NK-92 (cell line): ENCODE measurements around the gene CPNE7.

Experiments
- DNase-seq: peaks from one replicate; lab custom pipeline; 2025; ENCODE audit not compliant: unreplicated experiment; lab: John Stamatoyannopoulos, UW

Gene CPNE7

DNA sequence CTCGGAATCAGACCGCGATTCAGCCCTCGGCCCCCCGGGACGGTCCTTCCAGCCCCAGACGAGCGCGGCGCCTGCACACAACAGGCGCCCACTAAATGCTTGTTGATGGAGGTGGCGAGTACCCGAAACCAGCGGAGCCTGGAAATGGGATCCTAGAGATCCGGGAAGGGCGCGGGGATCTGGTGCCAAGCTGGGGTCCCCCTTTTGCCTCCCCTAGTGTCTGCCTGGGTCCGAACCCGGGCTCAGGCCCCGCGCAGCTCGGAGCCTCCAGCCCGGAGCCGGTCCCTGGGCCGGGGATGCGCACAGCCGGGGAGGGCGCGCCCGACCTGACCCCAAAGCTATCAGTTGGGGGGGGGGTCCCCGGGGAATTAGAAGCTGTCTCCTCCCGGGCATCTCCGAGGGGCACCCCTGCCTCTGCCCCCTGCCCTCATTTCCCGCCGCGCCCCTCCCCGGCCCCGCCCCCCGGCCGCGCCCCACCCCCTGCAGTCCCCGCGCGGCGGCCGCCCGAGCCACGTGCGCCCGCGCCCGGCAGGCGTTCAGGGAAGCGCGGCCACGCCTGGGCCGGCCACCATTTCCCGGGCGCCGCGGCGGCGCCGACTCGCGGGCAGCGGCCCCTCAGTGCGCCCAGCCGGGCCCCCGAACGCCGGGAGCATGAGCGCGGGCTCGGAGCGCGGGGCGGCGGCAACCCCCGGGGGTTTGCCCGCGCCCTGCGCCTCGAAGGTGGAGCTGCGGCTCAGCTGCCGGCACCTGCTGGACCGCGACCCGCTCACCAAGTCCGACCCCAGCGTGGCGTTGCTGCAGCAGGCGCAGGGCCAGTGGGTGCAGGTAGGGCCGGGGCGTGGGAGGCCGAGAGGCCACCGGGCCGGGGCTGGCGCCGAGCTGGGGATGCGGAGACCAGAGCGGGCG is at the start of gene CPNE7:
TSS of gene CPNE7 (plus strand) at position 512 of the 906 bp plus-strand sequence. CDS start at position 652, 140 bp downstream.
- DNase-seq = no peak

DNA sequence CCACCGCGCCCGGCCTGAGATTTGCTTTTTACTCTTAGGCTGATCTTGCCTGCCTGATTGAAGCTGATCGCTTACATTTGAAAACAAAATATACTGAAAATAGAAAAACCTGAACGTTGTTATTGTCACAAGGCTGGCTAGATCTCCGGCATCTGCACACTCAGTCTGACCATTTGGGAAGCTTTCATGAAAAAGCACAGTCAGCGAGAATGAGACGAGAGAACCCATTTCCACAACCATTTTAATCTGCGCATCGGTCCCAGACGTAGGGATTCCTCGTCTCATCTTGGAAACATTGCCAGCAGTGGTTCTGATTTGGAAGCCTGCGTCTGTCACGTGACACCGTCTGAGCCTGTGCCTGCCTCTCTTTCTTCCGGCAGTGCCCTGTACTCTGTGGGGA is 46.5 kb upstream of the CPNE7 start:
- DNase-seq = no peak

DNA sequence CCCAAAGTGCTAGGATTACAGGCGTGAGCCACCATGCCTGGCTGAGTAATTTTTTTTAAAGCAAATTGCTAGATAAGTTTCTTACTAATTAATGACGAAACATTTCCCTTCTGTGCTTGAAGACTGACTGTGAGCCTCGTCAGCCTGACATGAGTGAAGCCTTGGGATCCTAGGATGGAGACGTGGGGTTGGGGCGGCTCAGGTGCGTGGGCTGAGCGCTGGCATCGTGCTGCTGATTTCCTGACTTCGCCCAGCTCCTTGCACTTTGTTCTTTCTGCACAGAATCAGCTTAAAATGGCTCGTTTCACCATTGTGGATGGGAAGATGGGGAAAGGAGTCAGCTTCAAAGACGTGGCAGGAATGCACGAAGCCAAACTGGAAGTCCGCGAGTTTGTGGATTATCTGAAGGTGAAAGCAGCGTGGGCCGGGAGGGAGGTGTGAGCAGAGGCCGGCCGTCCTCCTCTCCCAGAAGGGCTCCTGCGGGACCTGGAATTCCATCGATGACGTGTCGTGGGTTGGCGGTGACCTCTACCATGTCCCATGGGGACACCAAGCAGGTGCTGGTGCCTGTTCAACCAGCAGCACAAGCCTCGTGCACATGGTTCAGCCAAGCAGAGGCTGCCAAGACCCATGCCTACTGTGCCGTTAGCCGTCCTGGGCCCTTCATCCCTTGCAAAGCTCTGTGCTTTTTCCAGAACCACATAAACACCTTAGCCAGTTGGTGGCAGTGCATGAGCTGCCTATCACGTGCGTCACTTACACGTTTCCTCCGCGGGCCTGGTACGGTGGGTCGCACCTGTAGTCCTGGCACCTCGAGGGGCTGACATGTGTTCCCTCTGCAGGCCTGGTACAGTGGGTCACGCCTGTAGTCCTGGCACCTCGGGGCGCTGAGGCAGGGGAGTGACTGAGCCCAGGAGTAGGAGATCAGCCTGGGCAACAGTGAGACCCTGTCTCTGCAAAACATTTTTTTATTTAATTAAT is 44.9 kb upstream of the CPNE7 start:
- DNase-seq = no peak

DNA sequence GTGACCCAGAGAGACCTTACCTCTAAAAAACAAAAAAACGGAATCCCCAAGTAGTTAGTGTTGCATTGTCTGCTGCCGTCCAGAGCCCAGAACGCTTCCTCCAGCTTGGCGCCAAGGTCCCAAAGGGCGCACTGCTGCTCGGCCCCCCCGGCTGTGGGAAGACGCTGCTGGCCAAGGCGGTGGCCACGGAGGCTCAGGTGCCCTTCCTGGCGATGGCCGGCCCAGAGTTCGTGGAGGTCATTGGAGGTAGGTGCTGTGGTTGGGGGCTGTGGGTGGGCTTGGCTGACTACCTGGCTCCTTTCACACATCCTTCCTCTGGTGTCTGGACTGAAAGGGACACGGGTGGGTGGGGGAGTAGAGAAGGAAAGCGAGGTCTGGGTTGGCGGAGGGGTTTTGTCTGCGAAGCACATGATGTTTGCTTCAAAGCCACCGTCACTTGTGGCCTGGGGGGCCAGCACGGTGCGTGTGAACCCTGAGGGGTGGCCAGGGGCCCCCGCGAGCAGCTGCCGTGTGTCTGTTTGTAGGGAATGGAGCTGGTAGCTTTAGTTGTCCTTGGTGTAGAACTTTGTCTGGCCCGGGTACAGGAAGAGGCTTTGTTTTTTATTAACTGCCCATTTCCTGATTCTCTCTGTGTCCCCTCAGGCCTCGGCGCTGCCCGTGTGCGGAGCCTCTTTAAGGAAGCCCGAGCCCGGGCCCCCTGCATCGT is 43.6 kb upstream of the CPNE7 start:
- DNase-seq = no peak

DNA sequence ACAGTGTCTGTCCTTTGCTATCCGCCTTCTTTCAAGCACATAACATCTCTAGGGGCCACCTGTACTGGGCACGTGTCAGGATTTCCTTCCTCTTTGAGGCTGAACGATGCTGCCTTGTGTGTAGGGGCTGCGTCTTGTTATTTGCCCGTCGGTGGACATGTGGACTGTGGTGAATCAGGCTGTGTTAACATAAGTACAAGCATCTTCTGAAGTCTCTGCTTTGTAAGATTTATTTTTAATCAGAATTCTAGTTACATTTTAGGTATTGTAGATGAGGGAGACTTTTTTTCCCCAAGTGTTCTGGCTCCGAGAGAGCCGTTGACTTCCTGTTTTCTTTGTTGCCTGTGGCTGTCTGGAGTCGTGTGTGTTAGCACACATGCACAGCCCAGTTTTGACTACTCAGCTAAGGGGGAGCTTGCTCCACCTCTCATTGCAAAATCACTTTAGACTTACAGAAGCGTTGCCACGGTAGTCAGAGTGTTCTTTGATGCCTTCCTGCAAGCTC is 41.3 kb upstream of the CPNE7 start:
- no peak for DNase-seq

DNA sequence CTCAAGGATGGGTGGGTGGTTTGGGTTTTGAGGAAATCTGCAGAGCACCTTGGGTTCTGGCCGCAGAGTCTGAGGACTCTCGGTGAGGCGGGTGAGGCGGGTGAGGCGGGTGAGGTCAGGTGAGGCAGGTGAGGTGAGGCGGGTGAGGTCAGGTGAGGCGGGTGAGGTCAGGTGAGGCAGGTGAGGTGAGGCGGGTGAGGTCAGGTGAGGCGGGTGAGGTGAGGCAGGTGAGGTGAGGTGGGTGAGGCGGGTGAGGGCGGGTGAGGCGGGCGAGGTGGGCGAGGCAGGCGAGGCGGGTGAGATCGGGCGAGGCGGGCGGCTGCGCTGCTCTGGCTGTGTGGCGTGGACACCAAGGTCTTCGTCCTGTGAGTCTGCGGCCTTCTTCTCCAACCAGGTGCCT is 39.2 kb upstream of the CPNE7 start:
- DNase-seq = no peak

DNA sequence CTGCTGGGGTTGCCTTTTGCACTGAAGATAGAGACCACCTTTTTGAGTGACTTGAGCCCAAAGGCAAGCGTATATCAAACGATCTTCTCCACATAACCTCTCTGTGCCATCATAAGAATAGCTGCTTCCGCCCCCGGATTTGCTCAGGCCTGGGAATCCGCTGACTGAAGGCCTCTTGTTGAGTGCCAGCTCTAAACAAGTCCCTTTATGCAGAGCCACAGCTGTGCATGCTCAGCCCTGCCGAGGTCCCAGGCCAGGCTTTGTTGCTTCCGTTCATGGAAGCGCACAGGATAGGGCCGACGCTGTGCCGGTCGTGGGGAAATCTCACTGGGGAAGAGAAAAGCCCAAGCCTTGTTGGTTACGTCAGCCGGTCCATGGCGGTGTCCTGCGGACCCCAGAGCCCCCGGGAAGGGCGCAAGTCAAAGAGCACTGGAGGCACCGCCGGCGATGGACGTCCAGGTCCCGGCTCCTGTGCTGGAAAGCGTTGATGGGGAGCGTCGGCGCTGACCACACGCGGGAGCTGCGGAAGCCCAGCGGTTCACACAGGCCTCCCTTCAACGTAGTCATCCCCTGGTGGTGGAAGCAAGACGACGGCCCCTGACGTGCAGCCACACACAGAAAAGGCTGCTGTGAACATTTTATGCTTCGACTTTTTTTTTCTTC is 38.5 kb upstream of the CPNE7 start:
- DNase-seq = no peak

DNA sequence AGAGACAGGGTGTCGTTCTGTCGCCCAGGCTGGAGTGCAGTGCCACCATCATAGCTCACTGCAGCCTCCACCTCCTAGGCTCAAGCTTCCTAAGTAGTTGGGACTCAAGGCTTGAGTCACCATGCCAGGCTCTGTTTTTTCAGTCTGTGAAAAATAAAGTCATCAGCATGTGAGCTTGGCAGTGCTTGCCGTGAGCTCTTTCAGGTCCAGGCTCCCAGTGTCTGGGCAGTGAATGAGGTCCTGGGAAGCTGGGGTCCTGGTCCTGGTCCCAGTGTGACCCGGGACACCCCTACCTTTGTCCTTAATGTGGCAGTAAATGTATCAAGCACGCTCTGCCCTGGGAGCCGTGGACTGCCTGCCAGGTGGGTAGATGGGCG is 38.0 kb upstream of the CPNE7 start:
- DNase-seq = no peak

DNA sequence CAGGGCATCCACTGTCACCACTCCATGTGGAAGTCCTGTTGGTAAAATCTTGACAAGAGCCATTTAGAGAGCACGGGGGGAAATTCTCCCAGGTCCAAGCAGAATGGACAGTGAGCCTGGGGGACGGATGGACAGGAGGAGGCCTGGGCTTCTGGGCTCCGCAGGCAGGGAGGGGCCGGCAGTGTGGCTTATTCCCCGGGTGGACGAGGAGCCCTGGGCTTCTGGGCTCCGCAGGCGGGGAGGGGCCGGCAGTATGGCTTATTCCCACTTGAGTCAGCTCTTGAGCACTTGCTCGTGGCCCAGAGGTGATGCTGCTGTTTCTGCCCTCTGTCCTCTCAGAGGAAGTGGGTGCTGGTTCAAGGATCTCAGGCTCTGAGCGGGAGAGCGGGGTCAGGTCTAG is 37.3 kb upstream of the CPNE7 start:
- no peak for DNase-seq

DNA sequence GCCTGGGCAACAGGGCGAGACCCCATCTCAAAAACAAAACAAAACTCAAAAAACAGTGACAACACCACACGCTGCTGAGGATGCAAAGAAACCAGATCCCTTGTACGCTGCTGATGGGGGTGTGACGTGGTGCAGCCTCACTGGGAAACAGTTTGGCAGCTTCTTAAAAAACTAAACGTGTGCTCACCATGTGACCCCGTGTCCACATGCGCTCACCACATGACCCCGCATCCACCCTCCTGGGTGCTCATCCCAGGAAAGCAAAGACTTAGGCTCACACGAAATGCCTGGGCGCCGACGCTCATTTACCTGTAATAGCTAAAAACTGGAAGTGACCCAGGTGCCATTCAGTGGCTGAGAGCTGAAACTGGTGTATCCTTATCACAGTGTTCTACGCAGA is 35.0 kb upstream of the CPNE7 start:
- no peak for DNase-seq

DNA sequence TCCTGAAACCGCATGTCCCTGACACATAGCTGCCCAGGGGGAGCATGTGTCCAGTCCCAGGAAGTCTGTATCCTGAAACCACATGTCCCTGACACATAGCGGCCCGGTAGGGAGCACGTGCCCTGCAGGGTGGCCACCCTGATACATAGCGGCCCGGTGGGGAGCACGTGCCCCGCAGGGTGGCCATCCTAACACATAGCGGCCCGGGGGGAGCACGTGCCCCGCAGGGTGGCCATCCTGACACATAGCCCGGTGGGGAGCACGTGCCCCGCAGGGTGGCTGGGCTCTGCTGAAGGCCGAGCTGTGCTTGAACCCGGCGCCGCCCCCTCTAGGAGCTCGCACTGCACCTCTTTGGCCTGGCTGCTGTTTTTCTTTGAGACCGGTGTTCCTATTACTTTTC is 33.8 kb upstream of the CPNE7 start:
- no peak for DNase-seq

DNA sequence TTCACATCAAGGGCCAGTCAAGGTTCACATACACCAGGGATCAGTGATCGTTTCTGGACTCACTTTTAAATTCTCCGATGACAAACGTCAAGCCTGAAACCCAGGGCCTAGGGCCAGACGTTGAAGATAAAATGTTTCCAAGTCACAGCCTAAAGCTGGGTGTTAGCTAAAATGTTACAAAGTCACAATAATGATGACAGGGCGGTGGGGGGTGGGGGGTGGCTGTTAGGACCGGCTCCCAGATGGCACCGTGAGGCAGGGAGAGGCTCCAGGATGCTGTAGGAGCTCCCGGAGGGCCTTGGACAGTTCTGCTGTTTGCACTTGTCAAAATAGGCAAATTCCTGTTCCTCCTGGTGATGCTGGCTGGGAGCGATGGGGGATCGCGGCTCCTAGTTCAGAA is 31.4 kb upstream of the CPNE7 start:
- DNase-seq = no peak

DNA sequence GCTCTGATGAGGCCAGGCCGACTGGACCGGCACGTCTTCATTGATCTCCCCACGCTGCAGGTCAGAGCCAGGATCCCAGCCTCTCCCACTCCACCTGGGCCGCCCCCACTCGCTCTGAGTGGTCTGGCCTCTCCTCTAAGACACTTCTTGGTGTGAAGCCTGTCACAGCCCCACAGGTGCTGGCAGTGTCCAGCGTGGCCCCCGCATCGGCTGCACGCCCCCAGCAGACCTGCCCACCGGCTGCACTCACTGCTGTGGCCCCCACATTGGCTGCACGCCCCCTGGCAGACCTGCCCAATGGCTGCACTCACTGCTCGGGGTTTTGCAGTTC is 30.9 kb upstream of the CPNE7 start:
- no peak for DNase-seq

DNA sequence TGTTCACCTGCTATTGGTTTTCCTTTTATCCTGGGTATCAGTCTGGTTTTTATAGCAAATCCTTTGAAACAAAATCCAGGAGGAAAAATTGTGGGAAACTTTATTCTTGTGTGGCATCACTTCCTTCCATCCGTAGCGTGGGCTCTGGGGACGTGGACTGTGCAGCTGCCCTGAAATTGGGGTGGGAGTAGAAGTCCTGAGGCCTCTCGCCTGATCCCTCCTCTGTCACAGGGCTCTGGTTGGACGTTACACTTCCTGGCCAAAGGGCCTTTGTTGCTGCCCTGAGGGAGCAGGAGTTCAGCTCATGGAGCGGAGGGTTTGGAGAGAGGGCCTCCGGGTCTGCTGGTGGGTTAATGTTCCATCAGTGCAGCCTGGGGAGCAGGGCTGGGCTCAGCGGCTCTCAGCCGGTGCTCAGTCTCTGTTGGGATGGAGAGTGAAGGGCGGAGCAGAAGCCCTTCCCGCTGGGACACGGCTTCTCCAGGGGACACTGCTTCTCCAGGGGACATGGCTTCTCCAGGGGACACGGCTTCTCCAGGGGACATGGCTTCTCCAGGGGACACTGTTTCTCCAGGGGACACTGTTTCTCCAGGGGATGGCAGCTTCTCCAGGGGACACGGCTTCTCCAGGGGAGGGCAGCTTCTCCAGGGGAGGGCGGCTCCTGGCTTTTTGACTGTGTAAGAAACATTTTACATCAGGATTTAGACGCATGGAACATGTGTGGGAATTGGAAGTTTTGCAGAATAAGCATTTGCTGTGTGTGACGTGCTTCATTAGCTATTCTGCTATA is 30.3 kb upstream of the CPNE7 start:
- DNase-seq = no peak

DNA sequence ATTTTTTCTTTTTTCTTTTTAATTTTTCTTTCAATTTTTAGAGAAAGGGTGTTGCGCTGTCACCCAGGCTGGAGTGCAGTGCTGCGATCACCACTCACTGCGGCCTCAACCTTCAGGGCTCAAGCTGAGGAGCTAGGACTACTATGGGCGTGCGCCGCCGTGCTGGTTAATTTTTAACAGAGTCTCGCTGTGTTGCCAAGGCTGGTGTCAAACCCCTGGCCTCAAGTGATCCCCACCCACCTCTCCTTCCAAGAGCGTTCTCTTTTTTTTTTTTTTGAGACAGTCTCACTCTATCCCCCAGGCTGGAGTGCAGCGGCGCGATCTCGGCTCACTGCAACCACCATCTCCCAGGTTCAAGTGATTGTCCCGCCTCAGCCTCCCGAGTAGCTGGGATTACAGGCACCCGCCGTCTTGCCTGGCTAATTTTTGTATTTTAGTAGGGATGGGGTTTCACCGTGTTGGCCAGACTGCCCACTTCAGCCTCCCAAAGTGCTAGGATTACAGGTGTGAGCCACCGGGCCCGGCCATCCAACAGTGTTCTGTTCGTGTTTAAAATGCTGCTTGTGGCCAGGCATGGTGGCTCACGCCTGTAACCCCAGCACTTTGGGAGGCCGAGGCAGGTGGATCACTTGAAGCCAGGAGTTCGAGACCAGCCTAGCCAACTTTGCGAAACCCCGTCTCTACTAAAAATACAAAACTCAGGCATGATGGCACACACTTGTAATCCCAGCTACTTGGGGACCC is 29.6 kb upstream of the CPNE7 start:
- no peak for DNase-seq

DNA sequence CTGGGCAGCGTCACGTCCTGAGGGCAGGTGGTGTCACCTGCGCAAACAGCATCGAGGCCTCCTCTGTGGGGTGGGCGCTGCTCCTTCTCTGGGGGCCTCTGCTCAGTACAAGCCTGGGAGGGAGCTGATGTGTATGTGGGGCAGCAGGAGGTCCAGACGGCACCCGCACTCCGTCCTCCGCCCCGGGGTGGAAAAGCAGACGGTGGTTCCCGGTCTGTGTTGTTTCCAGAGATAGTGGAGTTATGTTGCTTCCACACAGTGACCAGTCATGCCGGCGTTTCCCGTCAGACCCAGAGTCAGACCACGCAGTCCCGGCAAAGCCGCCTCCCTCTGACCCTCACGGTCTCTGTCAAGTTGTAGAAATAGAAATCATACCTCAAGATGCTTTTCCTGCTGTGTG is 28.8 kb upstream of the CPNE7 start:
- DNase-seq = no peak

DNA sequence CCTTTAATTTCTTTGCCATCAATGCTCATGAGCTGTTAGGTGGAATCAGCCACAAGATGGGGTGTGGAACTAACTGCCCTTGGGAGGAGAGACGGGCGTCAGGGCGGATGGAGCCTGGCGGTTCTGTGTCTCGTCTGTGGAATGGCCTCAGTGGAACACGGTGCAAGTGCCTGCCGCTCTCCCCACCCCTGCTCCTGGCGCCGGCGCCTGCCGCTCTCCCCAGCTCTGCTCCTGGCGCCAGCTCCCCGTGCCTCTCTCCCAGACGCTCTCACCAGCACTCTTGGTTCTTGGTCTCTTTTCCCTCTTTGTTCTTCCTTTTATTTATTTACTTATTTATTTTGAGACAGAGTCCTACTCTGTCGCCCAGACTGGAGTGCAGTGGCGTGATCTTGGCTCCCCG is 28.3 kb upstream of the CPNE7 start:
- DNase-seq = no peak

DNA sequence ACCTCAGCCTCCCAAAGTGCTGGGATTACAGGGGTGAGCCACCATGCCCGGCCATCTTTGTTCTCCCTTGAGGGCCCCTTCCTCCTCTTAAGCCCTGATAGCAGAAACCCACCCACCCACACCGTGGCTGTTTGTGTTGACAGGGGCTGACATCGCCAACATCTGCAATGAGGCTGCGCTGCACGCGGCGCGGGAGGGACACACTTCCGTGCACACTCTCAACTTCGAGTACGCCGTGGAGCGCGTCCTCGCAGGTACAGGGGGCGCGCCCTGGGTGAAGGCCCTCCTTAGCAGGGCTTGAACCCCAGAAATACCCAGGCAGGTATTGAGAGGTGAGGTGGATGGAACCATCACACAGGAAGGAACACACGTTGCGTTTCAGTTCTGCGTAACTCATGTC is 27.7 kb upstream of the CPNE7 start:
- no peak for DNase-seq

DNA sequence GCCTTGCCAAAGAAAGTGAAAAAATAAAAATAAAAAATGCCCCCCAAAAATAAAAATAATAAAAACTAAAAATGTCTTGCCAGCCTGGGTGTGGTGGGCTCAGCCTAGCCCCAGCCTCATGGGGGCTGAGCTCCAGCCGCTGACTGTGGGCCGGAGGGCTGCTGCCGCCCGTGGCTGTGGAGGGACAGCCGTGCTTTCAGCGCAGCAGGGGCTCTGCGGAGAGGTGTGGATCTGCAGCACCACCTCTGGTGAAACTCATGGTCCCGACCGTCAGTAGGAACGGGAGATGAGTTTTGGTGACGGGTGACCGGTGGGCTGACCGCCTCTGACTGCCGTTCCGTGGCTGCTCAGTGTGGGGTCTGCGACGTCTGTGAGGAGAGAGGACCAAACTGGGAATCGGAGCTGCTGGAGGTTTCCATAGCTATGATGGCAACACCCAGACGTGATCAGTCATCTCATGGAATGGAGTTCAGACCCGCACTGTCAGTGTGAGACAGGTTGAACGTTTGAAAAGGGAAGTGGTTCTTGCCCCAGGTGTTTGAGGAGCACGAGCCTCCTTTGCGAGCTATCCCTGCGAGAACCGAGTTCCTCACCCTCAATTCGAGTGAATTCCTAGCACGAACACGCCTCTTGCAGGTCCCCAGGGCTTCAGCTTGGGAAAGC is 27.1 kb upstream of the CPNE7 start:
- no peak for DNase-seq
